Right lobe of liver (tissue), 4 donors: ENCODE measurements around the gene DCPS.
"Not testable (repeated sequence)": the region's sequence is repeated elsewhere in the genome, so short reads cannot be mapped to it uniquely, and the experiment has no call there.

Experiments used
- CTCF ChIP-seq, 4 donors: fragments of 200-600 bp in 3 of 4; fragments of 450-650 bp in 1 of 4; IDR thresholded peaks; one replicate each; pipeline versions ENCODE4 v1.5.1 to v1.8.0; 2016 to 2022; ENCODE audit warnings: antibody characterized with exemption in 4 of 4, mild to moderate bottlenecking in 2 of 4
- POLR2A ChIP-seq: fragments of 450-650 bp; IDR thresholded peaks from one replicate; pipeline ENCODE4 v1.6.1; 2017; ENCODE audit warnings: antibody characterized with exemption, mild to moderate bottlenecking
- donor health status: DM: no; HTN: no; CAD: no.
- donor health status: DM: no; HTN: no; CAD: no.
- donor health status: DM: no; HTN: yes; CAD: no.

- peak in 2 of 4 donors; percentile 6 to 25 for TF ChIP-seq CTCF (IDR thresholded peaks at IDR 0.05)
- TF ChIP-seq POLR2A, result not testable (repeated sequence)
Observed at GRCh38 chr11:126368336-126369119, 64.7 kb downstream of the DCPS start.
